OCI-LY7 (cell line): ENCODE results near the gene TAL1. TPM values are rescaled to one million over a fixed set of nuclear protein-coding genes. Genes with fewer than 3 reads are reported as not detected.

Source experiments
- BruUV-seq: library from RNA; stranded (reverse); fragments of 400-500 nt; replicated peaks from 2 replicates; lab custom pipeline; 2021; lab: Mats Ljungman, UMichigan
- CTCF ChIA-PET: fragments of 300-600 bp; sonication (Branson Sonifier 250); formaldehyde crosslinking; loops from one replicate; lab custom pipeline; 2022; ENCODE audit warnings: antibody characterized with exemption; ENCODE audit not compliant: unreplicated experiment; lab: Charles Lee
- POLR2A ChIA-PET: fragments of 300-600 bp; sonication (Branson Sonifier 250); formaldehyde crosslinking; loops from one replicate; lab custom pipeline; 2022; ENCODE audit warnings: antibody characterized with exemption; lab: Charles Lee
- DNase-seq: peaks from one replicate; pipeline ENCODE4 v3.0.0-alpha.2; 2015; ENCODE audit warnings: low spot score
- H2AFZ ChIP-seq: fragments of 200-600 bp; sonication (generic), shearing (Covaris generic); 2 replicates; pipeline ENCODE4 v1.6.1; 2014; ENCODE audit warnings: mild to moderate bottlenecking, antibody characterized with exemption, low read length, moderate library complexity
- H3K27ac ChIP-seq: fragments of 200-600 bp; sonication (generic); 2 replicates; pipeline ENCODE4 v1.5.1; 2014; ENCODE audit warnings: mixed run types, low read depth, mild to moderate bottlenecking, moderate library complexity, low read length, inconsistent platforms; ENCODE audit not compliant: poor library complexity, severe bottlenecking
- H3K36me3 ChIP-seq: fragments of 200-600 bp; sonication (generic); 2 replicates; pipeline ENCODE4 v1.6.1; 2014; ENCODE audit warnings: mild to moderate bottlenecking, antibody characterized with exemption, low read length, moderate library complexity, mixed read lengths; ENCODE audit not compliant: insufficient read depth
- H3K4me1 ChIP-seq: fragments of 200-600 bp; sonication (generic); 2 replicates; pipeline ENCODE4 v1.5.1; 2014; ENCODE audit warnings: mild to moderate bottlenecking, low read length; ENCODE audit not compliant: insufficient read depth, poor library complexity, severe bottlenecking
- H3K4me2 ChIP-seq: fragments of 200-600 bp; sonication (generic); 2 replicates; pipeline ENCODE4 v1.6.1; 2014; ENCODE audit warnings: mild to moderate bottlenecking, low read length
- H3K4me3 ChIP-seq: fragments of 200-600 bp; sonication (generic); 2 replicates; pipeline ENCODE4 v1.5.1; 2014; ENCODE audit warnings: mild to moderate bottlenecking, low read depth, low read length; ENCODE audit not compliant: poor library complexity, severe bottlenecking
- H3K79me2 ChIP-seq: fragments of 200-600 bp; sonication (generic); 2 replicates; pipeline ENCODE4 v1.6.1; 2016; ENCODE audit warnings: low read depth, mild to moderate bottlenecking, low read length, moderate library complexity, mixed read lengths; ENCODE audit not compliant: insufficient read depth
- H3K9me2 ChIP-seq: fragments of 200-600 bp; sonication (generic); 2 replicates; pipeline ENCODE4 v1.6.1; 2016; ENCODE audit warnings: mild to moderate bottlenecking, low read length, mixed read lengths; ENCODE audit not compliant: insufficient read depth
- H3K9me3 ChIP-seq: fragments of 200-600 bp; sonication (generic); 2 replicates; pipeline ENCODE4 v1.6.1; 2014; ENCODE audit warnings: mild to moderate bottlenecking, mixed run types, low read length, mixed read lengths
- H4K20me1 ChIP-seq: fragments of 200-600 bp; sonication (generic); 2 replicates; pipeline ENCODE4 v1.6.1; 2014; ENCODE audit warnings: mild to moderate bottlenecking, antibody characterized with exemption, low read length, moderate library complexity, mixed read lengths; ENCODE audit not compliant: insufficient read depth
- EZH2phosphoT487 ChIP-seq: fragments of 200-600 bp; sonication (generic); IDR thresholded peaks from 2 replicates; pipeline ENCODE4 v1.6.1; 2018; ENCODE audit warnings: low read depth, borderline replicate concordance, mild to moderate bottlenecking, mixed run types, antibody characterized with exemption, low read length, moderate library complexity, mixed read lengths
- intact Hi-C: fragments of 100-400 bp; cut with micrococcal nuclease; formaldehyde crosslinking; loops from one replicate; pipeline ENCODE4 v1.10.0; 2022; ENCODE audit not compliant: unreplicated experiment
- total RNA-seq, 2 experiments: library from RNA; depleted of rRNA in 1 of 2; stranded (reverse); fragments of >200 nt in 1 of 2; shearing (Covaris generic) in 1 of 2; gene quantifications; 2 replicates each; pipeline ENCODE4 v1.2.3, GENCODE V29; 2014 to 2022
- TF ChIP-seq, protein P1 (sequence below): fragments of 200-600 bp; sonication (generic); conservative IDR thresholded peaks from 2 replicates; pipeline ENCODE4 v1.5.1; 2014; ENCODE audit warnings: mild to moderate bottlenecking, antibody characterized with exemption, low read length, moderate library complexity, mixed read lengths

TAL1 gene
- total RNA-seq, 2 experiments from 2014 or later = not detected

DNA sequence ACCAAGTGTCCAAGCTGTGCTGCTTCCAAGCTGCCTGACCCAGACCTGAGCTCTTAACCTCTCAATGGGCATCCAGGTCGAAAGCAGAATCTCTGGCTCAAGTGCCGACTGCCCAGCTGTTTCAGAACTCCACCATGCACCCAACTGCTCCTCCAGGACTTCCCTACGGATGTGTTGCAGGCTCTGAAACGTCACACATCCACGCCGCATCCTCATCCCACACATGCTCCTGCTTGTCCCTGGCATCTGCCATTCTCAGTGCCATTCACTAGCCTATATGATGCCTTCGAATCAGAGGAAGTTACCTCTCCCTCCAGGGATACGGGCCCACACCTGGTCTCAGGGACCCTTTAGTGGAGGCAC is 53.4 kb downstream of the TAL1 start:
- ChIA-PET POLR2A (no interaction called here), CTCF (interaction anchor here (0.6 to 1.4 kb wide), 4 partner anchors 11 to 219 kb away, joined by 3 to 6 read pairs (median 4); no protein-coding TSS in a partner anchor)
- Histone ChIP-seq H3K9me2 (no peaks in the 10 kb centered on the region), H3K4me1 (no peaks in the 10 kb centered on the region), H2AFZ (no peak overlapping the region), H3K79me2 (no peaks in the 10 kb centered on the region), H3K36me3 (no peaks in the 10 kb centered on the region), H3K9me3 (no peaks in the 10 kb centered on the region), H3K4me2 (no peak overlapping the region), H3K27ac (no peak overlapping the region), H3K4me3 (no peak overlapping the region), H4K20me1 (no peaks in the 10 kb centered on the region)
- BruUV-seq = no TSS peak
- TF ChIP-seq, protein P1, sequence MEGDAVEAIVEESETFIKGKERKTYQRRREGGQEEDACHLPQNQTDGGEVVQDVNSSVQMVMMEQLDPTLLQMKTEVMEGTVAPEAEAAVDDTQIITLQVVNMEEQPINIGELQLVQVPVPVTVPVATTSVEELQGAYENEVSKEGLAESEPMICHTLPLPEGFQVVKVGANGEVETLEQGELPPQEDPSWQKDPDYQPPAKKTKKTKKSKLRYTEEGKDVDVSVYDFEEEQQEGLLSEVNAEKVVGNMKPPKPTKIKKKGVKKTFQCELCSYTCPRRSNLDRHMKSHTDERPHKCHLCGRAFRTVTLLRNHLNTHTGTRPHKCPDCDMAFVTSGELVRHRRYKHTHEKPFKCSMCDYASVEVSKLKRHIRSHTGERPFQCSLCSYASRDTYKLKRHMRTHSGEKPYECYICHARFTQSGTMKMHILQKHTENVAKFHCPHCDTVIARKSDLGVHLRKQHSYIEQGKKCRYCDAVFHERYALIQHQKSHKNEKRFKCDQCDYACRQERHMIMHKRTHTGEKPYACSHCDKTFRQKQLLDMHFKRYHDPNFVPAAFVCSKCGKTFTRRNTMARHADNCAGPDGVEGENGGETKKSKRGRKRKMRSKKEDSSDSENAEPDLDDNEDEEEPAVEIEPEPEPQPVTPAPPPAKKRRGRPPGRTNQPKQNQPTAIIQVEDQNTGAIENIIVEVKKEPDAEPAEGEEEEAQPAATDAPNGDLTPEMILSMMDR = no peak
- no peak for TF ChIP-seq EZH2phosphoT487
- intact Hi-C loops = loop anchor here (5.0 kb wide), 1 partner anchor 259 kb away; the partner anchor contains the start of gene FOXD2
- DNase-seq = no peak

DNA sequence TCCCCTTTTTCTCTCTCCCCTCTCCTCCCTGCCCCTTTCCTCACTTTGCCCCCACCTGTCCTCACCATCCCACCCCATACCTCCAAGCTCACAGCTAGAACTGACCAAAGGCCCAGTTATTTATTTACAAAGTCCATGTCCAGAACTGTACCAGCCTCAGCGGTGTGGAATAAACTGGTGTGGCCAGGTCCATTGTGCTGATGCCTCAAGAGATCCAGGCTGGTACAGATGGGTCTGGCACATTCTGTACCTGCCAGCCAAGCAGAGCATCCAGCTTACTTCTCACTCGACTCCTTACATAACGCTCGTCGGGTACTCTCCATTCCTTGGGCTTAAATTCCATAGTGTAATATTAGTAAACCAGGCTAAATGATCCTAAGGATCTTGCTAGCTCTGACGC is 54.0 kb downstream of the TAL1 start:
- H3K79me2 ChIP-seq = no peaks in the 10 kb centered on the region
- no peaks in the 10 kb centered on the region for H3K9me3 ChIP-seq
- TF ChIP-seq, protein P1 = no peak
- no peak for TF ChIP-seq EZH2phosphoT487
- no peak overlapping the region for H3K4me3 ChIP-seq
- ChIA-PET POLR2A (no interaction called here), CTCF (interaction anchor here (1.4 kb wide), 1 partner anchor 15 kb away, joined by 6 read pairs; no protein-coding TSS in a partner anchor)
- H4K20me1 ChIP-seq = no peaks in the 10 kb centered on the region
- H3K4me2 ChIP-seq = no peak overlapping the region
- DNase-seq = no peak
- intact Hi-C loops = loop anchor here (5.0 kb wide), 1 partner anchor 259 kb away; the partner anchor contains the start of gene FOXD2
- no peaks in the 10 kb centered on the region for H3K9me2 ChIP-seq
- BruUV-seq = no TSS peak
- no peaks in the 10 kb centered on the region for H3K4me1 ChIP-seq
- no peaks in the 10 kb centered on the region for H3K36me3 ChIP-seq
- H2AFZ ChIP-seq = no peak overlapping the region
- no peak overlapping the region for H3K27ac ChIP-seq

DNA sequence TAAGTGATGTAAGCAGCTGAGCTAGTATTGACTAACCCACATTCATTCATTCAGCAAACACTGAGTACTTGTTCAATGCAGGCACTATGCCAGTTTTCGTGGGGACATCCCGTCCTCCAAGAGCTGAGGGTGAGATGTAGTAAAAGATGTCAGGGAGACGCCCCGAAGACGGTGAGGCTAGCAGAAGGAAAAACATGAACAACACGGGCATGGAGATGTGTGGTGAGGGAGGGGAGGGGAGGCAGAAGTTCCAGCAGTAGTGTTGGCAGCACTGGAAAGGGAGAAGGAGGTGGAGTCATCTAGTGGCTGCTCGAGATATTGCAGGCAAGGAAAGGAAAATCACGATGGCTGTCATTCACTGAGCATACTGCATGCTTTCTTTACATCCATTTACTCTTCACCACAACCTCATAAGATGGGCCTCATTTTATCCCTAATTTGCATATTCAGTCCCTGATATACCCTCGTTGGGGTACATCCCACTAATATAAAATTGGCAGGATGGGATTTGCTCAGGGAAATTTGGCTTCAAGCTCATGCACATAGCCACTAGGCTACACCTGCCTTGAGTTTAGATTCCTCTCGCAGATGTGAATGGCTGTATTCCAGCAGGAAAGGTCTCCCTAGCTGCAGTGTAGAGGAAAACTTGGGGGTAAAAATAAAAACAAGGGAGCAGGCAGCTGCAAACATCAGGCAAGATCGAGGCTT is 56.6 kb downstream of the TAL1 start:
- Histone ChIP-seq H3K4me3 (no peak overlapping the region), H3K79me2 (no peaks in the 10 kb centered on the region), H3K4me1 (no peaks in the 10 kb centered on the region), H2AFZ (no peak overlapping the region), H3K27ac (no peak overlapping the region), H3K9me3 (no peaks in the 10 kb centered on the region), H3K9me2 (no peaks in the 10 kb centered on the region), H3K4me2 (no peak overlapping the region), H4K20me1 (no peaks in the 10 kb centered on the region), H3K36me3 (no peaks in the 10 kb centered on the region)
- BruUV-seq = no TSS peak
- no peak for TF ChIP-seq EZH2phosphoT487
- TF ChIP-seq, protein P1 = peak; percentile 86
- DNase-seq = peak; percentile 49
- intact Hi-C loops = loop anchor here (5.0 kb wide), 1 partner anchor 262 kb away; the partner anchor contains the start of gene FOXD2
- ChIA-PET CTCF (no interaction called here), POLR2A (no interaction called here)
